Effector CD4-positive, alpha-beta T cell (primary cell): ENCODE results near the gene MAP3K12.
A peak's percentile ranks its signal among the peaks of the same experiment; 100 is the strongest.

Source experiments
- DNase-seq: peaks from one replicate; pipeline ENCODE4 v3.0.0-alpha.2; 2020

Gene MAP3K12

DNA sequence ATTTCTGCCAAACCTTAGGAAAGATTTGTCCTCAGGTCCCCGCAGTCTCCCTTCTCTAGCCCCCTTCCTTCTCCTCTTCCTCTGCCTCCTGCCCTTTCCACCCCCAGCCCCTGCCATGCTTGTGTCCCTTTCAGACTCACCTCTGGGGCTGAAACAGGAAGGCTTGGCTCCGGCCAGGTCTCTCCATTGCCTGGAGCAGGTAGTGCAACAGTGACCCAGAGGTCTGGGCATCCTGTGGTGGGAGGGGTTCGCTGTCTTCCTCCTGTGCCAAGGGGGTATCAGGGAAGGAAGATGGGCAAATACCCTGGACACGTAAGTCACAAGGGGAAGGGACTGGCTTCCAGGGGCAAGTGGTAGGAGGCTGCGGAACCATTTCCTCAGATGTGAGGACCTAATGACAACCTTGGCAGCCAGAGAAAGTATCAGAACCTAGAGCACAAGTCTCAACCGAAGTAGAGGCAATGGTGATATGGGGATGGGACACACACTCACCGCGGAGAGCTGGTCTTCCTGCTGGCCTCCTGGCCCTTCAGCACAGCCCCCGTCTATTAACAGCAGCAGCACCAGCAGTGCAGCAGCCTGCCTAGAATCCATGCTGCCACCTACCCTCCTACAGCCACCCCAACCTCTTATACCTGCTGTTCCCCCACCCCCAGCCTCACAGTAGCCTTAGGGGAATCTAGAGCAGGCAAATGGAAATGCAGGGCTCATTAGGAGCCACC is 7.8 kb upstream of the MAP3K12 start, which contains the start of gene NPFF:
NPFF (minus strand) TSS at position 604 of the 722 bp plus-strand sequence; CDS start at position 594, 10 bp downstream.
- no peak for DNase-seq

DNA sequence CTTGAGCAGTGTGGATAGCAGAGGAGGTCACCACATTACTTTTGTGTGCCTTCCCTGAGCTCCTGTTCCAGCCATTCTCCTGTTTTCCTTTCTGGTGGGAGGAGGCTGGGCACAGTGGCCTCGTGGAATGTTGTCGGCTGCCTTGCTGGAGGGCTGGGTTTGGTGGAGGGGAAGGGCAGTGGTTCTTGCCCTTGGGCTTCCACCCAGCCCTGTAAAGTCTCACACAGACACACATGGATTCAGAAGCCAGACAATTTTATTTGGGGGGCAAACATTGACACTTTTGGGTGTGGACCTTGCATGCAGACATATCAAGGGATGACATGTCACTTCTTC is 7.2 kb upstream of the MAP3K12 start:
- DNase-seq, result no peak

DNA sequence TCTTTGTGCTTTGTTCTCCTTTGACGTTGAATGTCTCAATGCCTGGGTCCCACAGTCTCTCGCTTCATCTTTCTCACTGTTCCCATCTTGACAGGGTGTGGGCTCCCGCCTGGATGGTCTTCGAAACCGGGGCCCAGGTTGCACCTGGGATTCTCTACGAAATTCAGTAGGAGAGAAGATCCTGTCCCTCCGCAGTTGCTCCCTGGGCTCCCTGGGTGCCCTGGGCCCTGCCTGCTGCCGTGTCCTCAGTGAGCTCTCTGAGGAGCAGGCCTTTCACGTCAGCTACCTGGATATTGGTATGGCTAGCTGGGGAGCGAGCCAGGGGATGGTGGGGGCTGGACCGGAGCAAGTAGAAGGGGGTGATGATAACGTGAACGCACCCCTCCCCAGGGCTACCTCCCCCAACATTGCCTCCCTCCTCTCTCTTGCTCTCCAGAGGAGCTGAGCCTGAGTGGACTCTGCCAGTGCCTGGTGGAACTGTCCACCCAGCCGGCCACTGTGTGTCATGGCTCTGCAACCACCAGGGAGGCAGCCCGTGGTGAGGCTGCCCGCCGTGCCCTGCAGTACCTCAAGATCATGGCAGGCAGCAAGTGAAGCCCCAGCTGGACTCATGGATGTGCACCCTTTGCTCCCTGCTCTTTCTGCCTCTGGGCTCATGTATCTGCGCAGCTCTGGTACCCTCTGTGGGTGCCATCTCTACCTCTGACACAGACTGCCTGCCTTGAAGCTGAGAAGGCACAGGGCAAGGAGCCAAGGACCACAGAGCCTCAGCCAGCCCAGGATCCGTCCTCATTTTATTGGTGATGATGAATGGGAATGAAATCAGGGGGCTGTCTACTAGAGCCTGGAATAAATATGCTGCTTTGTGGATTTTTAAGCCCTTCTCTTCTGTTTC is 6.5 kb upstream of the MAP3K12 start:
- no peak for DNase-seq

DNA sequence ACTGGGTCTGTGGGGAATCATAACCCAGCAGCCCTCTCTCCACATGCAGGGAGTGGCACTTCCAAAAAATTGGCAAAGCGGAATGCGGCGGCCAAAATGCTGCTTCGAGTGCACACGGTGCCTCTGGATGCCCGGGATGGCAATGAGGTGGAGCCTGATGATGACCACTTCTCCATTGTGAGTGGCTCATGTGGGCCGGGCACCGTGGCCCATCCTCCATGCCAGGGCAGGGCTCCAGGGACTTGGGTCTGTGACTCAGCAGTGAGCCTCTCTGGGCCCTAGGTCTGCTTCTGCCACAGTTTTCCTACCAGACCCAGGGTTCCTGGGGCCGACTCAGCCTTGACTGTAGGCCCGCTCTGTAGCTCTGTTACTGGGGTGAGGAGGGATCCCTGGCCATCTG is 5.8 kb upstream of the MAP3K12 start:
- no peak for DNase-seq

DNA sequence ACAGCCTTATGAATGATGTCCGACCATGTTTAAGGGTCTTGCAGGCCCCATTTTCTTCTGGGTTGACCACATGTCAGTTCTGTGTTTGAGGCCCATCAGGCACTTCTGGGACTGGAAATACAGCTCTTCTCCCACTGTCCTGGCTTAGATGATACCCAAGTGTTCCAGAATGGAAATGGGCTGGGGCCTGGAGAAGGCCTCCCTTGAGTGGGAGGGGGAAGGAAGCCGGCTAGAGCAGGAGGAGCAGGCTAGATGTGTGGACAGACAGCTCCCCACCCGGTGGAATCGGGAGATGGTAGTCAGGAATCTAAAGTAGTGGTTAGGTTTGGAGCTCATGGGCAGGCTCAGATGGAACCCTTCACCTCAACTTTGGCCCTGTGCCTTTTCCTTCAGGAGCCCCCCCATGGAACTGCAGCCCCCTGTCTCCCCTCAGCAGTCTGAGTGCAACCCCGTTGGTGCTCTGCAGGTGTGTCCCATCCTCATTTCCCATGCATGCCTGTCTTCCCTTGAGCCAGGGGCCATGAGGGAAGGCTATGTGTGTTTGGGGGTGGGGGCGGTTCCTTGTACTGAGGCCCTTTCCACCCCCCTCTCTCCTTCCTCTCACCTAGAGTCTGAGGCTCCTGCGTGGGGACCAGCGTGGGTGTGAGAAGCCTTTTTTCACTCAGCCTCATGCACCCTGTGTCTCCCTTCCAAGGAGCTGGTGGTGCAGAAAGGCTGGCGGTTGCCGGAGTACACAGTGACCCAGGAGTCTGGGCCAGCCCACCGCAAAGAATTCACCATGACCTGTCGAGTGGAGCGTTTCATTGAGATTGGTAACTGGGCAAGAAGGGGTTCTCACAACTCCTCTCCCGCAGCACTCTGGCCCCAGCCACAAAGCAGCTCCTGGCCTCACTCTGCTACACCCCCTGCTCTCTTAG is 5.0 kb upstream of the MAP3K12 start:
- DNase-seq, result no peak

DNA sequence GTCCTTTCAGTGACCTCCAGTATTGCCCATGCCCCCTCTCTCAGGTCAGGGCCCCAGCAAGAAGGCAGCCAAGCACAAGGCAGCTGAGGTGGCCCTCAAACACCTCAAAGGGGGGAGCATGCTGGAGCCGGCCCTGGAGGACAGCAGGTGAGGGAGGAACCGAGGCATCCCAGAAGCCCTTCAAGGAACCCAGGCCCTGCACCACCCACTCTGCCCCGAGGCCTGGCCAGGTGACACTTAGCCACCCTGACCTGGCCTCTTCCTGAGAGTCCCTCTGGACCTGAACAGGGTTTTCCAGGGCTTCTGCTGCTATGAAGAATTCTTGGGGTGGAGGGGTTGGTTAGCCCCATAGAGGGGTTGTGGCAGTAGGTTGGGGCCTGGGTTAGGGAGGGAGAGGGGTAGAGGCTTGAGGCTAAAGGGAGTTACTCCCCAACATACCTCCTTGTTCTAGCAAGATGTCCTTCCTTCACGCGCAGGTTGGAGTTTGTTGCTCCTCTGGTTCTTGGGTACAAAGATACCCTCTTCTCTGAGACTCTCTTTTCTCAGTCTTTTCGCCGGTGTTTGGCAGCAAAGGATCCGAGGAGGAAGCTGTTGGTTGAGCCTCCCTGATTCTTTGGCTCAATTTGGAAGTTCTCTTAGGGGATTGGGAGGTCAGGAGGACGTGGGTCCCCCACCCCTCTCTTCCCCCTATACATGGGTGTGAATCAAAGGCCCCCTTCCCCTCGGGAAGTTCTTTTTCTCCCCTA is 3.9 kb upstream of the MAP3K12 start:
- DNase-seq, result no peak

DNA sequence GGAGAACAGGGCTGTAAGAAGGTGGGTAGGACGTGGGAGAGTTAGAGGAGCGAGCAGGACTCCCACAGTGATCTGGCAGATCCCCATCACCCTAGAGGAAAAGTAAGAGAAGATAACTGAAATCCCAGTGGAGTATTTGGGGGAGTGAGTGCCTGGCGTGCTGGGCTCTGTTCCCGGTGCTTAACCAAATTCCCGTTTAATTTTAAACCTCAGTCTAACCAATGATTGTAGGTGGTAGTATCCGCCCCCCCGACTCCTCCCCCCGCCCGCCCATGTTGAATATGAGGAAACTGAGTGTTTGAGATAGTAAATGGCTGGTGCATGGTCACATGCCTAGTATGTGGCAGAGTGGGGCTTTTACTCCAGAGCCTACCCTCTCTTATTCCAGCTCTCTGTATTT is 3.1 kb upstream of the MAP3K12 start:
- no peak for DNase-seq

DNA sequence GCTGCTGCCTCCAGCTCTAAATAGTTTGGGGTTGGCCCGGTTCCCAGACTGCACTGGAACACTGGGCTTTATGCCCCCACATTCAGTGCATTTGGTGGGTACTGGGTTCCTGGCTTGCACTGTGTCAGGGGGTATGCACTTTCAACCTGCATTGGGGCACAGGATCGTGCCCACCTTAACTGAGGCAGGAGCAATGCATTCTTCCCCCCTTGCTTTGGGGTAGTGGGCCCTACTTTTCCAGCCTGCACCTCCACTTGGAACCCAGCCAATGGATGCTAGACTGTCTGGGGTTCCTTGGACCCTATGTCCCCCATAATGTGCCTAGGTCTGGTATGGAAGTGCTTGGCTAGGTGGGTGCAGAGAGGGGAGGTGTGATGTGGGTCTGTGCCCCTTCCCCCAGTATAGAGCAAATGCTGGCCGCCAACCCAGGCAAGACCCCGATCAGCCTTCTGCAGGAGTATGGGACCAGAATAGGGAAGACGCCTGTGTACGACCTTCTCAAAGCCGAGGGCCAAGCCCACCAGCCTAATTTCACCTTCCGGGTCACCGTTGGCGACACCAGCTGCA is 2.4 kb upstream of the MAP3K12 start:
- DNase-seq, result no peak

DNA sequence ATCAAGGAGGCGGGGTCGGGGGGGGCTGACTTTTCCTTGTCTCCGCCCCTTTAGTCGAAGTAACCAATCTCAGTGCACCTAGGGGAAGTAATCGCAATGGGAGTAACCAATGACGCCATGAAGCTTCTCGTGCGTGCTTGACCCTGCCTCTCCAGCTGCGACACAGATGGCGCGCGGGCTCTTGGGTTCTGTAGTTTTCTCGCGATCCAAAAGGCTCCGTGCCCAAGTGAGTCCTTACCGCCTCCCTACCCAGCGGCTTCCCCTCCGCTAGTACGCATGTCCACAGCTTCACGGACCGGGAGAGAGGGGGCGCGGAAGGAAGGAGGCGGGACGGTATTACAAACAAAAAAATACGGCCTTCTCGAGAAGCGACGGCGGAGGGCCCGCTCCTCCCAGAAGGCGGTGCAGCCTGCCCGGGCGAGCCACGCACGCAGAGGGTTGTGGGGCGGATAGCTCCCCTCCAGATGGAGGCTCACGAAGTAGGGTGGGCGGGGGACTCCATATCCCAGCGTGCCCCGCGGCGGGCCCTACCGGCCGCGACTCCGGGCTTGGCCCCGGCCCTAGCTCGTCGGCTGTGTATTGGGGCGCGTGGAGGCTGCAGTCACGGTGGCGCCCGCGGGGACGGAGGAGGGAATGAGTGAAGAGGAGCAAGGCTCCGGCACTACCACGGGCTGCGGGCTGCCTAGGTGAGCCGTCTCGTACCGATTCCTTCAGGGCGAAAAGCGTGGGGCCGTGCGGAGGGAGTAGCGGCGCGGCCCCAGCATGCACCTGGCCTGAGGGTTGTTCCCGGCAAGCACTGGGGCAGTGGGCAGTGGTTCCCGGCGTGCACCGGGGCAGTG is 1.7 kb upstream of the MAP3K12 start, which contains the start of gene TARBP2:
TARBP2 (plus strand) TSS at position 508 of the 839 bp plus-strand sequence; CDS start at position 634, 126 bp downstream.
- peak; percentile 96 for DNase-seq

DNA sequence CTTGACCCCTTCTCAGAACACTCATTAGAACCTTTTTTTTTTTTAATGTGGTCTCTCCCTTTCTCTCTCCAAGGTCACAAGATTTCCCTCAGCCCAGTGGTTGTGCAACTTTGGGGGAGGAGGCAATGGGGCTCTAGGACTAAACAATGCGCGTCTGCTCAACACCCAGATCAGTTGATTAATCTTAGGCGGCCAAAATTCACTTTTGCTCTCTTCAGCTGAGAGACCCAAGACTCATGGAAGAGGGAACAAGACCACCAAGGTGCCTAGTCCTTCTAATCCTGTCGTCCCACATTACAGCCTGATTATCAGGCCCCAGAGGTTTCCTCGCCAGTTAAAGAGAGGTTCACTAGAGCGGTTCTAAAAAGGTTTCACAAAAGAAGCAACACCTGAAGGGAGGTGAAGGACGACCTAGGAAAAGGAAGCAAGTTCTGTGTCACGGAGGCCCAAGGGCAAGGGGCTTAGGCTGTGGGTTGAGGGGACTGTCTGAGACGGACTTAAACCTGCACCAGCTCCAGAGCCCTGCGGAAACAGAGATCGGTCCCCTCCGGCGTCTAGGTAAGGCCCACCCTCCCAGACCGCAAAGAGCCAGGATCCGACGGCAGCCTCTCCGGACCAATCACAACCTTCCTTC is 1.0 kb upstream of the MAP3K12 start:
- no peak for DNase-seq

DNA sequence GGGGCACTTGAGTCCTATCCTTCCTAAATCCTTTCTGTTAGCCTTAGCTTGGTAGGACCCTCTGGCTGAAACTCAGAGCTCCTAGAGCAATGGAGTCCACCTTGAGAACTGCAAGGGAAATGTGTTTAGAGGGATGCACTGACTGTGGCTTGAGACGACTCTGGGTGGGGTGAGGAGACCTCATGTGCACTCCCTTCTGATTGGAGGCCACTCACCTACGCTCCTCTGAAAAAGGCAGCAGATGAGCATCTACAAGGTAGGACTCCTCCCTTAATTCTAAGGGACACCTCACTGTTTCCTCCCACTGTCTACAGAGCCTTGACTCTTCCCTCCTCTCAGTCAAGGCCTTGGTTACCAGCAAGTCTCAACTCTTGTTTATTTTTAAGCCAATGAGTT is 1.0 kb downstream of the MAP3K12 start:
- no peak for DNase-seq

DNA sequence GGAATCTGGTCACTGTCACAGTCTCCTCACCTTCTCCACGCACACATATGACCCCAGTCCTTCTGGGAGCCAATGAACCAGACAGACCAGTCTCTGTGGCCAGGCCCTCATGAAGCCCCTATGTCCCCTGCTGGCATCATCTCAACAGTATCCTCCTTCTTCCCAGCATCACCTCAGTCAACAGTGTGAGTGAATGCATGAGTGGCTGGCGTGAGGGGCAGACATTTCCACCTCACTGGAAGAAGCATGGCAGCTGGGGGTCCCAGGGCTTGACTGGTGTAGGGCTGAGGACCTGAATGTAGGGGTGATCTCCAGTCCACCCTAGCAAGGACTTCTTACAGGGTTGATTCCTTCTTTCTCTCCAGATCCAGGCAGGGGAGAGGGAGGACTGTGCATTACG is 1.8 kb downstream of the MAP3K12 start:
- no peak for DNase-seq

DNA sequence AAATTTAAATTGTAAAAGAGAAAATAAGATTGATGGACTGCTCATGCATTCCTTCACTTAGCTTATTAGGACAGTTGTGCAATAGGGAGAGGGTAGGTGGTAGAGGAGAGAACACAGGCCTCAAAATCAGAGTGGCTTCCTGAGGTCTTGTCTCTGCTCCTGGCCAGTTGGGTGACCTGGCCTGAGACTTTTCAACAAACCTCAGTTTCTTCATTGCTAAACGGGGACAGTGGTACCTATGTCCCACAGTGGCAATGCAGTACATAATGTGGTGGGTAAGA is 2.6 kb downstream of the MAP3K12 start:
- DNase-seq, result no peak

DNA sequence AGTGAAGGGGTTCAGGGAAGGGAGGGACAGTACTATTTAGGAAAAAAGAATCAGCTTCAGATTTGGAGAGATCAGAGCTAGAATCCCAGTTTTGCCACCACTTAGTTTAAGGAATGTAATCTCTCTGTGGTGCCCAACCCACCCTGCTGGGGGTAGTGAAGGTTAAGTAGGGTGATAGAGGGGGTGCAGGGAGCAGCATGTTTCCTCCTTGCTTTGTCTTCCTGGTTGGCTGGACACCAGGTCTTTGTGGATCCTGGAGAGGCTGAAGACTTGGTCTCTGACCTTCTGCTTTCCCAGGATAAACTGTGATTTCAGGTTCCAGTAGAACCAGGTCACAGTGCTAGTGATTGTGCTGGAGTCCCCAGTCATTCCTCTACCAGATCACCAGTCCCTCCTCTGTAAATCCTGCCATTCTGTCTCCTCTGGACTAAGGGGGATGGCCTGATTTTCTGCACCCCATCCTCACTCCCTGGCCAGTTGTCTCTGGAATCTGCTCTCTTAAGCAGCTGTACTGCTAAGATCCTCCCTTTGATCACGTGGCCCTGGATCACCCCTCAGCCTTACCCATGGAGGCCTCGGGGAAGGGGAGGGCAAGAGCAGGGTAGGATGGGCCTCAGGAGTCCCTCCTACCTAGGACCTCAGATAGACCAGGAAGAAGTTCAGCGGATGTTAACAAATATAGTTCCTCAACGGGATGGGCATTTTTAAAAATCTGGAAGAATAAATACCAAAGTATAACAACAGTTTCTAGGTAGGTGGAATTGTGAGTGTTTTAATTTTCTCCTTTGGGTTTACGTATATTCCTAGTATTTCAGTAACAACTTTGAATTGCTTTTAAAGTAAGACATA is 3.1 kb downstream of the MAP3K12 start:
- no peak for DNase-seq

DNA sequence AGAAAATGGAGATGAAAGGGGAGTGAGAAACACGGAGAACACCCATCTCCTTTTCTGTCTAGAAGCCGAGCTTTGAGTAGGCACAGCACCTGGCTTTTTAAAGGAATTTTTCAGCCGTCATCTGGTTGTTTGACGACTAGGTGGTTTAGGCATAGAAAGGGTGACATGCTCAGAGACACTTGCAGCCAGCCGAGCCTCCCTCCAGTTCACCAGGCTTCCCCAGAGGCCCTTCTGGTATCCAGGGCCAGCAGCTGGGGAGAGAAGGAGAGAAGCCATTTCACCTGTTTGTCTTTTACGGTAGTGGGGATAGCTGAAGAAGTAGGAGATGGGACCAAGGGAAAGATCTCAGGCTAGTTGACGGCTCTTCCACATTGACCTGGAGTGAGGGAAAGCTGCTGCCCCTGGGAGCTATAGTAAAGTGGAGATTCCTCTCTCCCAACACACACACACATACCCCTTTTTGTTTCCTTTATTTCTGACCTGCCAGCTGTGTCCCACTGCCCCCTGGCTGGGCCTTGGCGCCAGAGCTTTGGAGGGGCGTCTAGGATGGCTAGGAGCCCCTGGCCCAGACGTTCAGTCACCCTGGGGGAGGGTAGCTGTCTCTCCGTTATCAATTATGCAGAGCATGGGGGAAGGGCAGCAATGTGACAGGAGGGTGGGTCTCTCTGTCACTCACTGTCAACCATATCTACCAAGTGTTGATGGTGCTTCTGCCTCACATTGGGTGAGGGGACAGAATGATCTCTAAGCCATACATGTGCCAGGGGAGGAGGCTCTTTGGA is 5.5 kb downstream of the MAP3K12 start:
- no peak for DNase-seq

DNA sequence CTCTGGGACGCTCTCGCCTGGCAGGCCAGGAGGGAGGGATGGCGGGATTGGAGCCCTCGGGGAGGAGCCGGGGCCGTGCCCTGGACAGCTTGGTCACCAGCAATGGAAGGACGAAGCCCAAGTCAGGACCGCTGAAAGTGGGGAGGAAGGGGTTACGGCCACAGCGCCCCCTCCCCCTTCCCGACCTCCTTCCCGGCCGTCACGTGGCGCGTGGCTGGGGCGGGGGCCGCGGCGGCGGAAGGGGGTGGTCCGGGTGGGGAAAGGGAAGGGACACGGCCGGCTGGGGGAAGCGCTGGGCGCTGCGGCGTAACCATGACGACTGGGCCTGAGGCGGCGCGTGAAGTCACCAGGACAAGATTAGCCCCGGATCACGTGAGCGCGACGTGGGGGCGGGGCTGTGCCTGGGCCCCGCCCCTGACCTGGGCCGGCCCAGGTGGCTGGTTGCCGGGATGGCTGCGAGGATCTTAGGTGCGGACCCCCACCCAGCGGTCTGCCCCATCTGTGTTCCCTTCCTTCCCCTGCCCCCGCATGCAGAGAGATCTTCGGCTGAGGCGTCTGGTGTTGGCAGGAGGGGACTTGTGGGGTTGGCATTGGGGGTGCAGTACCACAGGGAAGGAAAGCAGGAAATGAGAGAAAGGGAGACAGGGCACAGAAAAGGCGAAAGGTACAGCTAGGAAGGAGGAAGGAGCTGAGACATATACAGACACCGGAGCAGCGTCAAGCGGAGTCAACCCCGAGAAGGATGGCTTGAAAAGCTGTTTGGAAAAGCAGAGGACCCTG is 6.2 kb downstream of the MAP3K12 start:
- peak; percentile 85 for DNase-seq

DNA sequence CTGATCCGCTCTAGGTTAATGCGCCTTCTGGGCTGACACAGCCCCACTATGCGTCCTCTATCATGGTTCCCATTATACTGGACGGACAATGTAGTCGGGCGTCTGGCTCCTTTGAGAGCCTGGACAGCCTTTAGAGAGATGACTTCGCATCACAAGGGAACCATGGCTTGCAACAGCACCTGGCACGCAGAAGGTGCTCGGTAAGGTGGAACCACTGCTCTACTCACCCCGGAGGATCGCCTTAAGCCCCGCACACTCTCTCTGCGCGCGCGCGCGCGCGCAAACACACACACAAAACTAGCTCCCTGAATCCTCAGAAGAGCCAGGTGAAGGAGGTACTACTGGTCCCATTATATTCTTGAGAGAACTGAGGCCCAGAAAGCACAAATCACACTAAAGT is 7.1 kb downstream of the MAP3K12 start:
- DNase-seq, result no peak

DNA sequence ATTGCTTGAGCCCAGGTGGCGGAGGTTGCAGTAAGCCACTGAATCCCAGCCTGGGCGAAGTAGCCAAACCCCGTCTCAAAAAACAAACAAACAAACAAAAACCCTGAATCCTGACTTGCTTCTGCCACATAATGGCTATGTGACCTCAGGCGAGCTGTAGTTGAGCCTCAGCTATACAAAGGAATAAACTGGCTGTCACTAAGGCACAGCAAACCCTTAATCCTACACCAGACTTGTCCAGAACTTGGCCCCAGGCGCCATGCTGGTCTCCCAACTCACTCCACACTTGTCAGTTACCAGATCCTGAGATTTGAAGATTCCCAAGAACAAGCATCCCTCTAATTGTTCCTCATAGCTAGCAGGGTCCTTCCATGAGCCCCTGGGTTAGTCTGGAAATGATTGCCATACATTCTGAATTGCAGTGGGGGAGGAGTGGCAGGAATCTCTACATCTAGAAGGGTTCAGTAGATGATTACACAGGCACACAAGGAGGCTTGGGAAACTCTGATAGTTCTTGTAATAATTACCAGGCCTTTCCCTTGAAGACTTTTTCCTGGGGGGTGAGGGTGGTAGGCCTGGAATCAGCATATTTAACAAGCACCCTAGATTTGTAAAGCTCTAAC is 9.9 kb downstream of the MAP3K12 start:
- no peak for DNase-seq
